NCI-H2029 treated with DMSO at 0.1 percent for 48 hours (cell line): ENCODE data around the gene IL22.

Experiments used
- DNase-seq: peaks from one replicate; lab custom pipeline; 2025; lab: John Stamatoyannopoulos, UW

IL22 gene

DNA sequence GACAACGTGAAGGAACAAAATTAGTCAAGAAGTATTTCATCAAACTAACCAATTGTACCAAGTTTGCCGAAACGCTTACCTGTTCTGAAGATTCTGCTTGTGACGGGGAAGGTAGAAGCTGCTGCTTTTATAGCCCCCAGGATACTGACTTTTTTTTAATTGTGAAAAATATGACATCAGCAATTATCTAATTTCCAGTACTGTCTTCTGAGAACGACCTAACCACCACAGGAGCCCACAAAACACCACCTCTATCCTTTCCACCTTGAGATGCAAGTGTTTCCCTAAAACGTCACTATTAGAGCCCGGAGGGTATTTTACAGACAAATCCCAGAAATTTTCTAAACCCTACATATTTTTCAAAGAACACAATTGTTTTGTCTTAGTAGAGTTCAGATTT is at the start of gene IL22:
Gene IL22 (minus strand): TSS at position 101 of the 400 bp plus-strand sequence. CDS start 156 bp downstream, outside the sequence.
- no peak for DNase-seq

DNA sequence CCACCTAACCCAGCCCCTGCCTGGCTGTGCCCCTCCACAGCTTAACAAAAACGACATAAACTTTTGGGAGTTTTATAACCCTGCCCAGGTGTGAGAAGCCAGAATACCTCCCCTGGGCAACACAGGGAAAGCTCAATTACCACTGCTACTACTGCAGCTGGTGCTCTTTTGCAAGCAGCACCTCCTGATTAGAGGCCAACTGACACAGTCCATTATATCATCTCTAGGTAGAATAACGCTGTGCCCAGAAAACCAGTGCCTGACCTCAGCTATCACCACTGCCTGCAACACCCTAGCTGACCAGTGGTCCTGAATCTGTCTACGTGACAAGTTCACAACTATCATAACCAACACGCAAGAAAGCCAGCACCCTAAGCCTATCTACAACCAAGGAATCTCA is 44.5 kb upstream of the IL22 start:
- no peak for DNase-seq

DNA sequence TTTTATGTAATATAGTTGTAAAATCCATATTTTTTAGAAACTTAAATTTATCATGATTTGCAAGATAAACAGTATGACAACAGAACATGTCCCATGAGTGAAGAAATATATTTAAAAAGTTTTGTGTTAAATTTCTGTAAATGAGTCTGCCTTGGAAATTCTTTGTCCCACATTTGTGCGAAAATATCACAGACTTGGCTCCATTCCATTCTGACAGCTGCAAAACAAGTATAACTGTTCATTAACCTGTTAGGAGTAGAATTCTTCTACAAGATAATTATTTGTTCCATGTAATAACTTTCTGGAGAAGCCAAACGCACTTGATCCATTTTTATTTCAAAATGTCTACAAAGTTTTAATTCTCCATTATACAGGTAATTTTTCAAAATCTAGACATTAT is 40.8 kb upstream of the IL22 start:
- no peak for DNase-seq

- DNase-seq: no peak
These were observed 39.9 kb upstream of the IL22 start for GRCh38 chr12:68293347-68293746.

- DNase-seq: no peak
These were observed 38.9 kb upstream of the IL22 start for GRCh38 chr12:68292151-68292943.

GRCh38 chr12:68291396-68292036 is 38.1 kb upstream of the IL22 start:
- DNase-seq: no peak

DNA sequence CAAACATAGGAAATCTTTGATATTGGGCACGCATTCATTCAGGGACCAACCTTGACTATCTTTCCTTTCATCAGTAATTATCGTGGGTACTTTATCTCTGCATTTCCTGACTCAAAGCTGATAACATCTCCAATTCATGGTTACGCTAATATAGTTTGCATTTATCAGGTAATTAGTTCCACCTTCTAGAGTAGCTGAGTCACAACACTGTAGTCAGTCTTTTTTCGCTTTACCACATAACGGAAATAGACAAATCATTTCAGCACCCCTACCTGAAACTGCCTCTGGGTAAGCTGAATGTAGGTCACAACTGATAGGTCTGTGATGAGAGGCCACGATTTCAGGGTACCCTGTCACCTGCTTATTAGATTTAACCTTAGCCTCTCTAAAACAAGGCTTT is 36.7 kb upstream of the IL22 start:
- no peak for DNase-seq

GRCh38 chr12:68287106-68287505 is 33.7 kb upstream of the IL22 start:
- DNase-seq: no peak

GRCh38 chr12:68286396-68286795 is 33.0 kb upstream of the IL22 start:
- DNase-seq: no peak

- no peak for DNase-seq
These were observed 32.1 kb upstream of the IL22 start for GRCh38 chr12:68285541-68285940.

- no peak for DNase-seq
These were observed 28.1 kb upstream of the IL22 start for GRCh38 chr12:68281322-68282077.

DNA sequence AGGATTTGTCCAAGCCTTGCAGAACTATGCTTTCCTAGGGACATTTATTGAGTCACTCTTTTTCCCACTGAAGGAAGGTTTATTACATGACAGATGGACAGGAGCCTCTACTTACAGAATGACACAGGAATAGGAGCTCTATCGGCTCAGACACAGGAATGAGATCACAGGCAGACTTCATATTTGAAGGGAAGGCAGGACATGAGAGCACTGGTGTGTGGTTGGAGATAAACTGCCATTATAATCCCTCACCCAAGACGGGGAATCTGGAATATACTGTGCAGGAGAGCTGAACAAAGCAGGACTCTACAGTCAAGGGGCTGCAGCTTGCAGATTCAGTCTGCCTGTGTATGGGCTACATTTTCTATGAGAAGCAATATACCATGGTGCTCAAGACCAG is 26.8 kb upstream of the IL22 start:
- DNase-seq: no peak

DNA sequence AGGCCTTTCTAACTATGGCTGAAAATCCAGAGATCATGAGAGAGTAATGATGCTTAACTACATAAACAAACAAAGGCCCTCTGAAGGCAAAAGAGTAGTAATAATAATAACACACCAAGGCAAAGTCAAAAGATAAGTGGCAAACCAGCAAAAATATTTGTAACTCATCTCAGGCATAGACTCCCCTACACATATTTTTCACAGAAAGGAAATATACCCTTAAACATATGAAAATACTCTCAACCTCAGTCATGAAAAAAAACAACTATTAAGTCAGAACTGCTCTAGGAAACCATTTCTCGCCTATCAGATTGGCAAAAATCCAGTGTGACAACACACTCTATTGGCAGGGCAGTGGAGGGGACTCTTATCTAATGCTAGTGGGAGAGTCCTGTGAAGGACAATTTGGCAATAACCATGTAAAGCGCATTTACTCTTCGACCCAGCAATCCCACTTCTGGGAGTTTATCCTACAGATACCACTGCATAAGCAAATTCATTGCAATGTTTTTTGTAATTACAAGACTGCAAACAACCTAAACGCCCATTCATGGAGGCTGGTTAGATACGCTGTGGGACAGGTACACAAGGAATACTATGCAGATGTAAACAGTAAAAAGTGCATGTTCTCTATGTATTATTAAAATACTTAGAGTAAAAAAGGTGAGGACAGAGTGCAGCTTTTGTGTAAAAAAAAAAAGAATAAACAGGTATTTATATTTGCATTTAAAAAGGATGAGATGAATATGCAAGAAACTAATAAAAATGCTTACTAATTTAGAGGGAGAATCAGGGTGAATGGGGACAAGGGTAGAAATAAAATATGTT is 26.0 kb upstream of the IL22 start:
- no peak for DNase-seq

DNA sequence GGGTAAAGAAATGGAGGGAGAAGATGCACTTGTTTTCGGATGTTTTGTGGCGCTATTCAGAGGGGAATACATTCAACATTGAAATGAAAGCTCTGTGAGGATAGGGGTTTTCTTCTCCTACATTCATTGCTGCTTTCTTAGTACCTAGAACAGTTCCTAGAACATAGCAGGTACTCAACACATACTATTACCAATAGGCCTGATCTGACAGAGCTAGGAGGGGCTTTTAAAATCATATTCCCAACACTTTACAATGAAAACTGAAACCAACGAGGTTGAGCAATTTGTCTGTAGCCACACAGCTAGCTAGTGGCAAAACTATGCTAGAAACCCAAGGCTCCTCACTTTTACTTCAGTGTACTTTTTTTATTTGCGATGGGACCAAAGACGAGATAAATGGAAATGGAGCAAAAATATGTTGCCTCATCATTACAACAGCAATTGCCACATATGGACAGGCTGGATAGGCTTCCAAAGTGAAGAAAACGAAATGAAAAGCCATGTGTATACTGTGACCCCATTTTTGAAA is 23.1 kb upstream of the IL22 start:
- DNase-seq: no peak

GRCh38 chr12:68272732-68273131 is 19.3 kb upstream of the IL22 start:
- DNase-seq: no peak

DNA sequence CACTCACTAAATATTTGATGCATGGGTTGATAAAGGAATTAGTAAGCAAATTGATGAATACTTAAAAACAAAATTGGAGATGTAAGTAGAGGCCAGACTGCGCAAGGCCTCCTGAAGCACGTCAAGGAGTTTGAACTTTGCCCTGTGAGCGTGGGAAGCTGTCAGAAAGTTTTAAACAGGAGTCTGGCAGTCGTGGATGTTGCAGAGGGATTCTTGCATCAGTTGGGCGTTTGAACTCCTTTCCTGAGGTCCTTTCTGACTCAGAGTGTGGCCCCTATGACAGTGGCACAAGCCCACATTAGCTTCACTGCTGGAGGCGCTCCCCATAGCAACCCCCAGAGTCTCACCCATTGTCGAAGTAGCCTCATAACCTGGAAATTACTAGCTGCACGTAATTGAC is 17.9 kb upstream of the IL22 start:
- no peak for DNase-seq

- no peak for DNase-seq
These were observed 17.0 kb upstream of the IL22 start for GRCh38 chr12:68270358-68270757.

DNA sequence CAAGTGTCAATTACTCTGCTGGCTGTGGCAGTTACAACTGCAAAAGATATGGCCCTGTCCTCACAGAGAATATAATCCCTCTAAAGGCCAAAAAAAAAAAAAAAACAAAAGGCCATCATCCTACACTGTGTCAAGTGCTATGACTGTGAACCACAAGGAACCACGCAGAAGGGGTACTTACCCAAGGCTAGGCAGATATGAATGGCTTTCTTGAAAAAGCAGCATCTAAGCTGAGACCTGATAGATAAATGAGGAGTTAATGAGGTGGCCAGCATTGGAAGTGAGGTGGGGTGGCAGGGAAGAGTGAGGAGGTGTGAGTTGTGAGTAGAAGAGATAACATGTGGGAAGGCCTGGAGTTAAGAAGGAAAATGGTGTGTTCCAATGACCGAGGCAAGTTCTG is 16.4 kb upstream of the IL22 start:
- DNase-seq: no peak

DNA sequence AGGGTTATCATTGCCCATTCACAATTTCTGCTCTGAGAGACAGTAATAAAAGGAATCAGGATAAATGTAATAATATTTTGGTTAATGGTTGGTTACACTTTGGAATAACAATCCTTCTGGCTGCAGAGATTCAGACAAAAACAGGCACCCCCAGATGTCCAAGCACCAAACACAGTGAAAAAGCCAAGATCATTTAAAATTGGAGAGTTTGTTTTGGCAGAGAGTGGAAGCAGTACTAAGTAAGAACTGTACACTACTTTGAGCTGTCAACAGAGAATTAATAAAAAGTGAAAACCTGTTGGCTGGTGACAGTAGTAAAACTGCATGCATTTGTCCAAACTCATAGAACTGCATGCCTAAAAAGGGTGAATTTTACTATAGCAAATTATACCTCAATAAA is 15.6 kb upstream of the IL22 start:
- no peak for DNase-seq

DNA sequence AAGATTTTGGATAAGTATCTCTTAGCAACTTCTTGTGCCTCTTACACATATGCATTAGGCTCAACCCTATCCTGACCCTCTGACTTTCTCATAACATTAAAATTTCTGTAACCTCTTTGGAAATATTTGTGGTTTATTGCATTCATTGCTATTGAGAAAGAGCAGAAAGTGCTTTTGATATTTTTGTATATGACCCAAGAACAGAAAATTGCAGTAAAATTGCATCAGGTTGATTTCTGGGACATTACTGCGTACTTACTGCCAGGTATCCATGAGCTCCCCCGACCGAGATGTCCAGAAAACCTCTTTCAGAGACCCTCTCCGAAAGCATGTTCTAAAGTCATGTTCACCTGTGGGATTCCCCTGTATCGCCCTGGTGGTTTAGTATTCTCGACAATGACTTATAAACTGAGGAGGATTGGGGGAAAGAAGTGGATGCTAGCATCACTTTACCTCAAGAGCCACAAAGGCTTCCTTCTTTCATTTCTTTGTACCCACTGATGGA is 14.5 kb upstream of the IL22 start:
- DNase-seq: no peak

GRCh38 chr12:68264857-68265256 is 11.5 kb upstream of the IL22 start:
- DNase-seq: no peak
